ENCODE measurements around the gene LMO1. TPM values are rescaled to one million over a fixed set of nuclear protein-coding genes. Genes with fewer than 3 reads are reported as not detected.

LMO1 gene
- polyA plus RNA-seq: 2.1 TPM in 1 of 2 replicates, not detected in the other

GRCh38 chr11:8263769-8264410 lies at the start of gene LMO1:
Gene LMO1 (minus strand): TSS chr11:8263878. CDS start chr11:8263362, 516 bp downstream.

Other genes with a start within 250 kb of the LMO1 start
- 51.9 and 58.1 TPM in 2 replicates for gene TUB, start 182.7 kb downstream of the LMO1 start, polyA plus RNA-seq
- 62.9 and 66.1 TPM in 2 replicates for gene RIC3, start 94.9 kb downstream of the LMO1 start, polyA plus RNA-seq